Thyroid gland (tissue), 4 donors: ENCODE measurements around the gene PISD. TPM values are rescaled to one million over a fixed set of nuclear protein-coding genes. Genes with fewer than 3 reads are reported as not detected.

Experiments
- DNase-seq, 2 donors: peaks; one replicate each; pipeline ENCODE4 v3.0.0-alpha.2; 2019
- H3K27ac ChIP-seq, 3 donors: fragments of 200-600 bp; sonication (generic); 1 replicate in 2 of 3; 2 replicates in 1 of 3; pipeline ENCODE4 v1.5.1; 2016 to 2019; ENCODE audit warnings: mild to moderate bottlenecking in 1 of 3, moderate library complexity in 1 of 3
- H3K27me3 ChIP-seq: fragments of 200-600 bp; sonication (generic); one replicate; pipeline ENCODE4 v1.5.1; 2019
- H3K36me3 ChIP-seq, 2 donors: fragments of 200-600 bp; sonication (generic); one replicate each; pipeline ENCODE4 v1.5.1; 2016 to 2019
- H3K4me1 ChIP-seq, 2 donors: fragments of 200-600 bp; sonication (generic); one replicate each; pipeline ENCODE4 v1.5.1; 2017 to 2019
- H3K4me3 ChIP-seq, 3 donors: fragments of 200-600 bp; sonication (generic); replicated peaks in 1 of 3; 1 replicate in 2 of 3; 2 replicates in 1 of 3; pipeline ENCODE4 v1.5.1; 2016; ENCODE audit warnings: mild to moderate bottlenecking in 1 of 3
- H3K9me3 ChIP-seq: fragments of 200-600 bp; sonication (generic); one replicate; pipeline ENCODE4 v1.5.1; 2017
- CTCF ChIP-seq, 6 experiments: fragments of 200-600 bp in 3 of 6; fragments of 450-650 bp in 3 of 6; sonication (generic) in 3 of 6; IDR thresholded peaks; one replicate each; pipeline ENCODE4 v1.5.1; 2016 to 2019; ENCODE audit warnings: antibody characterized with exemption in 6 of 6, mild to moderate bottlenecking in 2 of 6, inconsistent platforms in 1 of 6, moderate library complexity in 1 of 6
- POLR2A ChIP-seq, 2 donors: fragments of 450-650 bp; IDR thresholded peaks; one replicate each; pipeline ENCODE4 v1.6.1; 2017; ENCODE audit warnings: antibody characterized with exemption in 2 of 2, mild to moderate bottlenecking in 2 of 2, moderate library complexity in 1 of 2
- WGBS, 2 donors: methylation state at CpG; one replicate each; pipeline ENCODE4 v1.1.5; 2017; 5-methylcytosine and 5-hydroxymethylcytosine counted together
- intact Hi-C: fragments of 100-400 bp; cut with DNase I; formaldehyde crosslinking; loops from one replicate; pipeline ENCODE4 v1.15.1; 2023
- microRNA-seq: library from miRNA; unstranded; fragments of <30 nt; microRNA quantifications from one replicate; pipeline ENCODE4, GENCODE V29; 2016
- total RNA-seq, 4 donors: library from RNA; depleted of rRNA; stranded (reverse); fragments of >200 nt; gene quantifications; one replicate each; pipeline ENCODE4 v1.2.3, GENCODE V29; 2016

The PISD gene
- total RNA-seq, 4 donors from 2014 or later, result 34.5 to 59.0 (median 42.5) TPM

- peak in 1 of 2 donors; percentile 18 for DNase-seq
- H3K4me1 ChIP-seq, result no peaks in the 10 kb centered on the region
- no peaks in the 10 kb centered on the region for H3K27me3 ChIP-seq
- TF ChIP-seq POLR2A (IDR thresholded peaks at IDR 0.05) (no peak), CTCF (IDR thresholded peaks at IDR 0.05) (no peak)
- WGBS, 2 donors, result 71 to 81% methylated on average over 3 of the region's 3 CpGs
- H3K27ac ChIP-seq, result no peak overlapping the region
- H3K36me3 ChIP-seq, result peaks cover 0 to 9% of the 10 kb centered on the region in 2 donors
- no peaks in the 10 kb centered on the region for H3K9me3 ChIP-seq
- intact Hi-C loops, result no loop called here
- H3K4me3 ChIP-seq, result no peak overlapping the region
Measured at GRCh38 chr22:31574055-31574670, 87.9 kb downstream of the PISD start.

GRCh38 chr22:31572939-31573338 lies 89.1 kb downstream of the PISD start:
- no peak for DNase-seq
- no peaks in the 10 kb centered on the region for H3K9me3 ChIP-seq
- H3K27ac ChIP-seq, result no peak overlapping the region
- WGBS, 2 donors, result 90 to 95% methylated on average over 5 of the region's 5 CpGs
- no peaks in the 10 kb centered on the region for H3K27me3 ChIP-seq
- no peaks in the 10 kb centered on the region for H3K4me1 ChIP-seq
- intact Hi-C loops, result no loop called here
- peaks cover 0 to 9% of the 10 kb centered on the region in 2 donors for H3K36me3 ChIP-seq
- TF ChIP-seq CTCF (IDR thresholded peaks at IDR 0.05) (no peak), POLR2A (IDR thresholded peaks at IDR 0.05) (no peak)
- H3K4me3 ChIP-seq, result no peak overlapping the region

GRCh38 chr22:31569126-31569525 lies 92.9 kb downstream of the PISD start:
- DNase-seq, result no peak
- H3K4me1 ChIP-seq, result no peaks in the 10 kb centered on the region
- intact Hi-C loops, result no loop called here
- no peak overlapping the region for H3K27ac ChIP-seq
- H3K9me3 ChIP-seq, result no peaks in the 10 kb centered on the region
- no peaks in the 10 kb centered on the region for H3K27me3 ChIP-seq
- H3K4me3 ChIP-seq, result no peak overlapping the region
- WGBS, 2 donors, result 84 to 100% methylated on average over 1 of the region's 1 CpG
- no peaks in the 10 kb centered on the region for H3K36me3 ChIP-seq
- no peak for TF ChIP-seq CTCF (IDR thresholded peaks at IDR 0.05)
- TF ChIP-seq POLR2A (IDR thresholded peaks at IDR 0.05), result no peak

Small RNA genes within 50 kb of the gene (microRNA-seq; reads per million reads assigned to microRNA genes)
- gene MIR7109, result not detected

Other genes with a start within 250 kb of the PISD start
- gene EIF4ENIF1, start 172.4 kb downstream of the PISD start, total RNA-seq, result 10 to 100 TPM; 15.7 to 21.2 (median 19.2) TPM
- 10 to 100 TPM; 31.1 to 57.6 (median 43.1) TPM for gene SFI1, start 165.7 kb downstream of the PISD start, total RNA-seq
- gene PRR14L, start 87.9 kb upstream of the PISD start, total RNA-seq, result 10 to 100 TPM; 18.7 to 38.8 (median 29.4) TPM
- gene DEPDC5, start 91.8 kb upstream of the PISD start, total RNA-seq, result 10 to 100 TPM; 17.5 to 30.4 (median 22.8) TPM